K562 (cell line): ENCODE results near the gene FGD6. TPM values are rescaled to one million over a fixed set of nuclear protein-coding genes. Genes with fewer than 3 reads are reported as not detected.

ENCODE experiments used
- ARNT ChIP-seq, 2 experiments: fragments of 450-650 bp; IDR thresholded peaks; 2 replicates each; pipeline ENCODE4 v1.6.1; 2016; ENCODE audit warnings: mild to moderate bottlenecking in 1 of 2
- CC2D1A ChIP-seq: fragments of 450-650 bp; IDR thresholded peaks from 2 replicates; pipeline ENCODE4 v1.6.1; 2017; ENCODE audit warnings: mild to moderate bottlenecking
- CCAR2 ChIP-seq: fragments of 200-400 bp; formaldehyde crosslinking; IDR thresholded peaks from 2 replicates; pipeline ENCODE4 v1.6.1; 2017; ENCODE audit warnings: mild to moderate bottlenecking, low read depth, low read length
- CHD2 ChIP-seq: IDR thresholded peaks from 2 replicates; pipeline ENCODE4 v1.6.1; 2011; ENCODE audit warnings: low read depth, low read length
- EZH2 ChIP-seq: IDR thresholded peaks from 2 replicates; pipeline ENCODE4 v1.6.1; 2012; ENCODE audit warnings: low read depth, mild to moderate bottlenecking, inconsistent platforms, low read length, borderline replicate concordance
- FOXK2 ChIP-seq, 2 experiments: fragments of 450-650 bp; IDR thresholded peaks in 1 of 2; conservative IDR thresholded peaks in 1 of 2; 2 replicates each; pipeline ENCODE4 v1.6.1; 2016; ENCODE audit warnings: low read depth in 2 of 2, mild to moderate bottlenecking in 1 of 2
- HMGN3 ChIP-seq: IDR thresholded peaks from 2 replicates; pipeline ENCODE4 v1.6.1; 2011; ENCODE audit warnings: borderline replicate concordance, low read depth, mild to moderate bottlenecking, mixed read lengths, low read length; ENCODE audit not compliant: insufficient read length; ENCODE audit errors: extremely low read depth
- MECOM ChIP-seq: fragments of 250-450 bp; sonication (Bioruptor Pico); IDR thresholded peaks from 2 replicates; pipeline ENCODE4 v1.8.0; 2022; ENCODE audit warnings: inconsistent platforms
- NBN ChIP-seq: fragments of 450-650 bp; IDR thresholded peaks from 2 replicates; pipeline ENCODE4 v1.6.1; 2016; ENCODE audit warnings: low read depth, mild to moderate bottlenecking
- NR2C1 ChIP-seq, 2 experiments: fragments of 450-650 bp; IDR thresholded peaks; 2 replicates each; pipeline ENCODE4 v1.6.1; 2017; ENCODE audit warnings: mild to moderate bottlenecking in 2 of 2, antibody characterized with exemption in 1 of 2, inconsistent platforms in 1 of 2, missing compliant biosample characterization in 1 of 2, missing genetic modification characterization in 1 of 2
- PHF20 ChIP-seq: fragments of 450-650 bp; IDR thresholded peaks from 2 replicates; pipeline ENCODE4 v1.6.1; 2018; ENCODE audit not compliant: partially characterized antibody
- POLR2A ChIP-seq: fragments of 450-650 bp; conservative IDR thresholded peaks from 2 replicates; pipeline ENCODE4 v1.6.1; 2016
- POLR2AphosphoS5 ChIP-seq: IDR thresholded peaks from 2 replicates; pipeline ENCODE4 v1.6.1; 2011; ENCODE audit warnings: mild to moderate bottlenecking, low read depth, low read length, moderate library complexity; ENCODE audit not compliant: control insufficient read depth, insufficient read depth
- PTBP1 ChIP-seq: fragments of 200-400 bp; formaldehyde crosslinking; IDR thresholded peaks from 2 replicates; pipeline ENCODE4 v1.6.1; 2017; ENCODE audit warnings: low read depth, low read length
- RAD51 ChIP-seq: fragments of 450-650 bp; IDR thresholded peaks from 2 replicates; pipeline ENCODE4 v1.7.1; 2016; ENCODE audit warnings: low read depth, mild to moderate bottlenecking, borderline replicate concordance
- SMAD4 ChIP-seq: fragments of 250-450 bp; sonication (Bioruptor Pico); conservative IDR thresholded peaks from 2 replicates; pipeline ENCODE4 v1.8.0; 2021; ENCODE audit warnings: inconsistent platforms, mild to moderate bottlenecking, moderate library complexity
- SOX6 ChIP-seq: fragments of 450-650 bp; IDR thresholded peaks from 2 replicates; pipeline ENCODE4 v1.6.1; 2014; ENCODE audit warnings: mild to moderate bottlenecking
- TCFL5 ChIP-seq: fragments of 250-450 bp; sonication (Bioruptor Pico); conservative IDR thresholded peaks from 2 replicates; pipeline ENCODE4 v1.6.1; 2021; ENCODE audit warnings: mild to moderate bottlenecking, moderate library complexity, matching md5 sums
- U2AF2 ChIP-seq: fragments of 200-400 bp; formaldehyde crosslinking; optimal IDR thresholded peaks from 2 replicates; pipeline ENCODE3; 2017; ENCODE audit warnings: low read depth, mild to moderate bottlenecking, low read length
- ZKSCAN8 ChIP-seq: fragments of 200-800 bp; sonication (Bioruptor generic); IDR thresholded peaks from 2 replicates; pipeline ENCODE4 v1.6.1; 2016; ENCODE audit warnings: missing genetic modification characterization, missing compliant biosample characterization
- polyA plus RNA-seq, 8 experiments: library from polyadenylated mRNA; depleted of rRNA in 4 of 8; stranded (reverse) in 5 of 8; unstranded in 3 of 8; fragments of >200 nt; fragmentation: Nextera tagmentation in 2 of 8; fragmentation: Illumina TruSeq in 1 of 8; extraction: Ambion mirVana in 2 of 8; extraction: Trizol in 1 of 8; gene quantifications; 2 replicates each; pipeline versions ENCODE4 v1.2.1 to v1.2.3, GENCODE V29; 2011 to 2014; ENCODE audit warnings: inconsistent platforms in 1 of 8, missing spikeins in 1 of 8
- total RNA-seq, 7 experiments: library from RNA; depleted of rRNA in 6 of 7; stranded (reverse); fragments of >200 nt in 6 of 7; fragmentation: Illumina TruSeq in 2 of 7; extraction: Trizol in 2 of 7; gene quantifications; 2 replicates each; pipeline versions ENCODE4 v1.2.1 to v1.2.3, GENCODE V29; 2011 to 2021; ENCODE audit warnings: low replicate concordance in 1 of 7
- TF ChIP-seq, protein P1 (sequence below): fragments of 450-650 bp; IDR thresholded peaks from 2 replicates; pipeline ENCODE4 v1.6.1; 2016; ENCODE audit warnings: missing biosample characterization, missing genetic modification characterization
- TF ChIP-seq, protein P2 (sequence below): fragments of 450-650 bp; IDR thresholded peaks from 2 replicates; pipeline ENCODE4 v1.6.1; 2017; ENCODE audit warnings: antibody characterized with exemption
- TF ChIP-seq, protein P3 (sequence below): fragments of 250-450 bp; sonication (Bioruptor Pico); IDR thresholded peaks from 2 replicates; pipeline ENCODE4 v1.5.0; 2021; ENCODE audit warnings: mild to moderate bottlenecking, moderate library complexity
- TF ChIP-seq, protein P4 (sequence below): IDR thresholded peaks from 2 replicates; pipeline ENCODE4 v1.6.1; 2011; ENCODE audit not compliant: insufficient read length; ENCODE audit errors: extremely low read depth

FGD6 gene
- total and polyA plus RNA-seq, 9 of the 15 experiments (the other 6 are each of a cell fraction or from before 2014, with no cell fraction given): 1.5 to 11.1 (median 5.8) TPM

DNA sequence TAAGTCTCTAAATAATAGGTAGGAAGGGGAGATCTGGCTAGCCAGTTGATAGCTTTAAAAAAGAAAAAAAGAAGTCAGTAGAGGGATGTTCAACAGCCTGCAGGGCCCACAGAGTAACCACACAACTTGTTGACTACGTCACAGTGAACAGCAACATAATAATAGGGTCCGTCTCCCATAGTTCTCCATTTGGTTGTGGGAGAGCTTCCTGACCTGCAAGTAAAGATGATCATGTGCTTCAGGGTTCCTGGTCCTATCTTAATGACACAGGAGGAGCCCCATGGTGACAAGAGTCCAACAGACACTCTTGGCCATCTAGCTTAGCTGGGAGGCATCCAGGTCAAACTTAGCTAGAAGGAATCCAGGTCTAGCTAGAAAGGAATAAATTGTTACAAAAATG is 36.2 kb downstream of the FGD6 start (continued):
- no peak for TF ChIP-seq NBN
- no peak for TF ChIP-seq CHD2
- TF ChIP-seq CC2D1A: peak; percentile 82; the same call in 1 of the 2 replicates
- no peak for TF ChIP-seq MECOM
- TF ChIP-seq, protein P1, sequence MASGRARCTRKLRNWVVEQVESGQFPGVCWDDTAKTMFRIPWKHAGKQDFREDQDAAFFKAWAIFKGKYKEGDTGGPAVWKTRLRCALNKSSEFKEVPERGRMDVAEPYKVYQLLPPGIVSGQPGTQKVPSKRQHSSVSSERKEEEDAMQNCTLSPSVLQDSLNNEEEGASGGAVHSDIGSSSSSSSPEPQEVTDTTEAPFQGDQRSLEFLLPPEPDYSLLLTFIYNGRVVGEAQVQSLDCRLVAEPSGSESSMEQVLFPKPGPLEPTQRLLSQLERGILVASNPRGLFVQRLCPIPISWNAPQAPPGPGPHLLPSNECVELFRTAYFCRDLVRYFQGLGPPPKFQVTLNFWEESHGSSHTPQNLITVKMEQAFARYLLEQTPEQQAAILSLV: no peak
- TF ChIP-seq NR2C1 (IDR thresholded peaks at IDR 0.05): no peak
- TF ChIP-seq NR2C1 (tag; IDR thresholded peaks at IDR 0.05): peak; percentile 37; the same call in 1 of the 2 replicates
- TF ChIP-seq EZH2: no peak
- peak; percentile 44 to 46; a peak in 2 of 4 replicates for TF ChIP-seq FOXK2 (conservative IDR thresholded peaks at IDR 0.05 in 1 of 2, IDR thresholded peaks at IDR 0.05 in 1 of 2; ENCODE audit: low read depth in 2 of 2)
- 0 out of 2 replicates have a peak, but pooled peaks have one; percentile 49 for TF ChIP-seq POLR2AphosphoS5
- no peak for TF ChIP-seq U2AF2
- no peak for TF ChIP-seq HMGN3
- TF ChIP-seq CCAR2: no peak
- TF ChIP-seq, protein P2, sequence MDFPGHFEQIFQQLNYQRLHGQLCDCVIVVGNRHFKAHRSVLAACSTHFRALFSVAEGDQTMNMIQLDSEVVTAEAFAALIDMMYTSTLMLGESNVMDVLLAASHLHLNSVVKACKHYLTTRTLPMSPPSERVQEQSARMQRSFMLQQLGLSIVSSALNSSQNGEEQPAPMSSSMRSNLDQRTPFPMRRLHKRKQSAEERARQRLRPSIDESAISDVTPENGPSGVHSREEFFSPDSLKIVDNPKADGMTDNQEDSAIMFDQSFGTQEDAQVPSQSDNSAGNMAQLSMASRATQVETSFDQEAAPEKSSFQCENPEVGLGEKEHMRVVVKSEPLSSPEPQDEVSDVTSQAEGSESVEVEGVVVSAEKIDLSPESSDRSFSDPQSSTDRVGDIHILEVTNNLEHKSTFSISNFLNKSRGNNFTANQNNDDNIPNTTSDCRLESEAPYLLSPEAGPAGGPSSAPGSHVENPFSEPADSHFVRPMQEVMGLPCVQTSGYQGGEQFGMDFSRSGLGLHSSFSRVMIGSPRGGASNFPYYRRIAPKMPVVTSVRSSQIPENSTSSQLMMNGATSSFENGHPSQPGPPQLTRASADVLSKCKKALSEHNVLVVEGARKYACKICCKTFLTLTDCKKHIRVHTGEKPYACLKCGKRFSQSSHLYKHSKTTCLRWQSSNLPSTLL: 0 out of 2 replicates have a peak, but pooled peaks have one; percentile 40
- no peak for TF ChIP-seq POLR2A
- TF ChIP-seq SOX6: no peak
- no peak for TF ChIP-seq TCFL5 (CRISPR knock-in tag)
- TF ChIP-seq, protein P3, sequence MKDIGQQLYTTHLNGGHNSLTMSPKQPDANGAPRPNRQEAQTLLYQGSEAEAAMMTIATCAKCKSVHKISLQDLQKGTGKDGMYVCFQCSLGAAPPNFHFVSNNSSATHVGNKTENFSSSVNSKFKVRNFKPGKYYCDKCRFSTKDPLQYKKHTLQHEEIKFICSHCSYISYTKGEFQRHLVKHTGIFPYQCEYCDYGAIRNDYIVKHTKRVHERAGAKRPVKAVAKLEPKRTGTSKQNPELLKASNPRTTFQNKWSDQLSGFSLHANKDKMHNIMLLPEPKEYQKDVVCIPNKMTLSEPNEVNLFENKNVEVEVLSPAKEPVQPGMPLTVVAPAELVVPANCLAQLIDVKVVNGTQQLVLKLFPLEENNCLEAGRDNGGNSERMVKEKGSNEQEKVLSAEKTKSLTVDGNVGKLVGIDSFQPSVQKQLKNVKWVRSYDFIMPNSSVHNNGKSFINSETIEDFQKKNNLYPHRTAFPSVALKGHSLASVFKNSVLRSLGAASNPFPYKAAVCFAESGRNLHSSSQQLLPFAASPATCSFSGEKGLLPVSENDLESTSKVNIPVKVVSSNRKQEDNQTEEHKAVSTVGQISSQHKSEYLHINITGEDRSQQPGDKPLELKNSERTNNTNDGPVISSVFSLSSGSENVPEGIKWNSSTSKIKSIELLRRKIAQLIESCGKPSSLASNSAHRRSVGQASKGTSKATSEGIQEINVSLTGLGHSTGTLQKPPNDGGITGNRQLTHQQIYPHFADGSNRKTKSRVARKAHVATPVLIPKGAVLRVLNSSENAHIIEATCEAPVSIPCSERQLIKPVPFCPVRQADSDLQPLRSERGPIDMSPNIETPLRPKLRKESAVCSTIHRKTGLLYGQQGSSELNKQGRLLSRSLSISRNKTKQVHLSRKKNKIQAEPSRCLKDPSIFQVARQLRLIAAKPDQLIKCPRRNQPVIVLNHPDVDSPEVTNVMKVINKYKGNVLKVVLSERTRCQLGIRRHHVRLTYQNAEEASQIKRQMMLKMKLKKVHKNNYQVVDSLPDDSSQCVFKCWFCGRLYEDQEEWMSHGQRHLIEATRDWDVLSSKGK (CRISPR knock-in tag): no peak
- no peak for TF ChIP-seq PHF20
- TF ChIP-seq ARNT (IDR thresholded peaks at IDR 0.05): 0 out of 4 replicates have a peak, but pooled peaks of 1 of the 2 experiments have one; percentile 11
- TF ChIP-seq ZKSCAN8: no peak
- TF ChIP-seq RAD51: no peak
- TF ChIP-seq SMAD4: peak; percentile 38; the same call in 1 of the 2 replicates
- TF ChIP-seq, protein P4, sequence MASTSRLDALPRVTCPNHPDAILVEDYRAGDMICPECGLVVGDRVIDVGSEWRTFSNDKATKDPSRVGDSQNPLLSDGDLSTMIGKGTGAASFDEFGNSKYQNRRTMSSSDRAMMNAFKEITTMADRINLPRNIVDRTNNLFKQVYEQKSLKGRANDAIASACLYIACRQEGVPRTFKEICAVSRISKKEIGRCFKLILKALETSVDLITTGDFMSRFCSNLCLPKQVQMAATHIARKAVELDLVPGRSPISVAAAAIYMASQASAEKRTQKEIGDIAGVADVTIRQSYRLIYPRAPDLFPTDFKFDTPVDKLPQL: no peak
- TF ChIP-seq PTBP1: no peak
